ENCODE data around the gene ACACA.
A peak's percentile ranks its signal among the peaks of the same experiment; 100 is the strongest.

ACACA gene

GRCh38 chr17:37124821-37125173, 281.8 kb downstream of the ACACA start:
- H3K36me3 Mint-ChIP-seq (ENCODE audit: low read depth): peaks cover 61% of the 10 kb centered on the region

GRCh38 chr17:37123941-37124820, 282.5 kb downstream of the ACACA start:
- H3K9me3 Mint-ChIP-seq: no peaks in the 10 kb centered on the region
- H3K27me3 Mint-ChIP-seq: no peaks in the 10 kb centered on the region
- peaks cover 58% of the 10 kb centered on the region for H3K36me3 Mint-ChIP-seq (ENCODE audit: low read depth)
- no peak for DNase-seq
- no peaks in the 10 kb centered on the region for H3K4me1 Mint-ChIP-seq
- no peak for ATAC-seq
- H3K27ac Mint-ChIP-seq: no peak overlapping the region
- no peak overlapping the region for H3K4me3 Mint-ChIP-seq

More at GRCh38 chr17:37124821-37125173, 281.8 kb downstream of the ACACA start:
- no peak for DNase-seq
- no peak overlapping the region for H3K27ac Mint-ChIP-seq
- ATAC-seq: no peak
- H3K27me3 Mint-ChIP-seq: no peaks in the 10 kb centered on the region
- no peaks in the 10 kb centered on the region for H3K4me1 Mint-ChIP-seq
- H3K9me3 Mint-ChIP-seq: no peaks in the 10 kb centered on the region
- H3K4me3 Mint-ChIP-seq: no peak overlapping the region

GRCh38 chr17:37123386-37123785, 283.2 kb downstream of the ACACA start:
- Mint-ChIP-seq H3K4me1 (no peaks in the 10 kb centered on the region), H3K4me3 (no peak overlapping the region), H3K36me3 (ENCODE audit: low read depth) (peaks cover 56% of the 10 kb centered on the region), H3K9me3 (no peaks in the 10 kb centered on the region), H3K27ac (no peak overlapping the region), H3K27me3 (no peaks in the 10 kb centered on the region)
- DNase-seq (no peak), ATAC-seq (no peak)

- Mint-ChIP-seq H3K9me3 (no peaks in the 10 kb centered on the region), H3K4me1 (no peaks in the 10 kb centered on the region), H3K27ac (no peak overlapping the region), H3K4me3 (no peak overlapping the region), H3K27me3 (no peaks in the 10 kb centered on the region), H3K36me3 (ENCODE audit: low read depth) (peaks cover 43% of the 10 kb centered on the region)
- ATAC-seq (no peak), DNase-seq (no peak)
Observed at GRCh38 chr17:37121616-37122015, 285.0 kb downstream of the ACACA start.

- H3K27ac Mint-ChIP-seq: no peak overlapping the region
- H3K9me3 Mint-ChIP-seq: no peaks in the 10 kb centered on the region
- H3K36me3 Mint-ChIP-seq (ENCODE audit: low read depth): peaks cover 27% of the 10 kb centered on the region
- no peaks in the 10 kb centered on the region for H3K4me1 Mint-ChIP-seq
- DNase-seq: no peak
- ATAC-seq: no peak
- H3K27me3 Mint-ChIP-seq: no peaks in the 10 kb centered on the region
- H3K4me3 Mint-ChIP-seq: no peak overlapping the region
Observed at GRCh38 chr17:37118366-37119137, 288.1 kb downstream of the ACACA start.

GRCh38 chr17:37117373-37118142, 289.1 kb downstream of the ACACA start:
- Mint-ChIP-seq H3K27ac (no peak overlapping the region), H3K36me3 (ENCODE audit: low read depth) (peaks cover 25% of the 10 kb centered on the region), H3K4me3 (no peak overlapping the region), H3K4me1 (no peaks in the 10 kb centered on the region), H3K27me3 (no peaks in the 10 kb centered on the region), H3K9me3 (no peaks in the 10 kb centered on the region)
- no peak for ATAC-seq
- DNase-seq: no peak

GRCh38 chr17:37116671-37117185, 289.9 kb downstream of the ACACA start:
- Mint-ChIP-seq H3K4me1 (no peaks in the 10 kb centered on the region), H3K9me3 (no peaks in the 10 kb centered on the region), H3K36me3 (ENCODE audit: low read depth) (peaks cover 26% of the 10 kb centered on the region), H3K27ac (no peak overlapping the region), H3K4me3 (no peak overlapping the region), H3K27me3 (no peaks in the 10 kb centered on the region)
- ATAC-seq: no peak
- no peak for DNase-seq

GRCh38 chr17:37111329-37111728, 295.3 kb downstream of the ACACA start:
- Mint-ChIP-seq H3K9me3 (no peaks in the 10 kb centered on the region), H3K4me1 (no peaks in the 10 kb centered on the region), H3K36me3 (ENCODE audit: low read depth) (peaks cover 38% of the 10 kb centered on the region), H3K27ac (no peak overlapping the region), H3K27me3 (no peaks in the 10 kb centered on the region), H3K4me3 (no peak overlapping the region)
- ATAC-seq: no peak
- no peak for DNase-seq

GRCh38 chr17:37110746-37111145, 295.9 kb downstream of the ACACA start:
- no peak overlapping the region for H3K27ac Mint-ChIP-seq
- H3K4me1 Mint-ChIP-seq: no peaks in the 10 kb centered on the region
- no peak overlapping the region for H3K4me3 Mint-ChIP-seq
- DNase-seq (no peak), ATAC-seq (no peak)
- no peaks in the 10 kb centered on the region for H3K9me3 Mint-ChIP-seq
- H3K27me3 Mint-ChIP-seq: no peaks in the 10 kb centered on the region
- H3K36me3 Mint-ChIP-seq (ENCODE audit: low read depth): peaks cover 38% of the 10 kb centered on the region

GRCh38 chr17:37109731-37110710, 296.6 kb downstream of the ACACA start:
- H3K27me3 Mint-ChIP-seq: no peaks in the 10 kb centered on the region
- no peaks in the 10 kb centered on the region for H3K9me3 Mint-ChIP-seq
- no peak for DNase-seq
- H3K27ac Mint-ChIP-seq: no peak overlapping the region
- no peaks in the 10 kb centered on the region for H3K4me1 Mint-ChIP-seq
- peaks cover 38% of the 10 kb centered on the region for H3K36me3 Mint-ChIP-seq (ENCODE audit: low read depth)
- no peak for ATAC-seq
- H3K4me3 Mint-ChIP-seq: no peak overlapping the region

- H3K4me1 Mint-ChIP-seq: no peaks in the 10 kb centered on the region
Observed at GRCh38 chr17:37109106-37109505, 297.5 kb downstream of the ACACA start.

GRCh38 chr17:37107406-37108083, 299.1 kb downstream of the ACACA start:
- no peak for ATAC-seq
- H3K27me3 Mint-ChIP-seq: no peaks in the 10 kb centered on the region
- H3K9me3 Mint-ChIP-seq: no peaks in the 10 kb centered on the region
- DNase-seq: no peak
- no peak overlapping the region for H3K4me3 Mint-ChIP-seq
- no peaks in the 10 kb centered on the region for H3K4me1 Mint-ChIP-seq
- H3K36me3 Mint-ChIP-seq (ENCODE audit: low read depth): peaks cover 38% of the 10 kb centered on the region
- no peak overlapping the region for H3K27ac Mint-ChIP-seq

More at GRCh38 chr17:37109106-37109505, 297.5 kb downstream of the ACACA start:
- ATAC-seq (no peak), DNase-seq (no peak)
- H3K36me3 Mint-ChIP-seq (ENCODE audit: low read depth): peaks cover 40% of the 10 kb centered on the region
- no peaks in the 10 kb centered on the region for H3K27me3 Mint-ChIP-seq
- no peak overlapping the region for H3K4me3 Mint-ChIP-seq
- no peaks in the 10 kb centered on the region for H3K9me3 Mint-ChIP-seq
- H3K27ac Mint-ChIP-seq: no peak overlapping the region

GRCh38 chr17:37106049-37106448, 300.6 kb downstream of the ACACA start:
- ATAC-seq: no peak
- H3K4me3 Mint-ChIP-seq: no peak overlapping the region
- H3K36me3 Mint-ChIP-seq (ENCODE audit: low read depth): peaks cover 31% of the 10 kb centered on the region
- no peak for DNase-seq
- H3K9me3 Mint-ChIP-seq: no peaks in the 10 kb centered on the region
- peak overlapping the region; percentile 39 for H3K27ac Mint-ChIP-seq
- H3K4me1 Mint-ChIP-seq: no peaks in the 10 kb centered on the region
- H3K27me3 Mint-ChIP-seq: no peaks in the 10 kb centered on the region
